Natural killer cell treated with Interleukin-12 subunit alpha and Interleukin-12 subunit beta and Interleukin-15 and Interleukin-18, amount 100 ng/mL, for 72 hours (primary cell): ENCODE measurements around the gene AP1B1. TPM values are rescaled to one million over a fixed set of nuclear protein-coding genes. Genes with fewer than 3 reads are reported as not detected.
"Not testable (repeated sequence)": the region's sequence is repeated elsewhere in the genome, so short reads cannot be mapped to it uniquely, and the experiment has no call there.

Experiments used
- ATAC-seq, 2 donors: fragments of 150-1000 bp; cut with Tn5 transposase in 1 of 2; sonication (Bioruptor Pico), chemical (Tn5 transposase) in 1 of 2; 2 replicates each; pipeline ENCODE4 v1.10.0; 2021
- DNase-seq: peaks from one replicate; pipeline ENCODE4 v3.0.0; 2022; ENCODE audit warnings: low spot score
- H3K27ac Mint-ChIP-seq, 2 donors: 1 replicate in 1 of 2; 2 replicates in 1 of 2; pipeline ENCODE4 v1.8.0; 2022; ENCODE audit warnings: mixed read lengths in 2 of 2, mild to moderate bottlenecking in 1 of 2, moderate library complexity in 1 of 2
- H3K27me3 Mint-ChIP-seq, 2 donors: 1 replicate in 1 of 2; 2 replicates in 1 of 2; pipeline ENCODE4 v1.8.0; 2022; ENCODE audit warnings: mixed read lengths in 2 of 2
- H3K36me3 Mint-ChIP-seq: one replicate; pipeline ENCODE4 v1.8.0; 2022; ENCODE audit warnings: mixed read lengths
- H3K4me1 Mint-ChIP-seq, 2 donors: 1 replicate in 1 of 2; 2 replicates in 1 of 2; pipeline ENCODE4 v1.8.0; 2022; ENCODE audit warnings: low read depth in 2 of 2, mixed read lengths in 2 of 2, mild to moderate bottlenecking in 1 of 2
- H3K4me3 Mint-ChIP-seq: one replicate; pipeline ENCODE4 v1.8.0; 2022; ENCODE audit warnings: mixed read lengths
- H3K9me3 Mint-ChIP-seq: 2 replicates; pipeline ENCODE4 v1.8.0; 2022; ENCODE audit warnings: mixed read lengths
- total RNA-seq, 2 donors: library from RNA; stranded (reverse); gene quantifications; one replicate each; pipeline ENCODE4 v1.2.3, GENCODE V29; 2022

AP1B1 gene
- total RNA-seq, 2 donors from 2014 or later = 95.7 to 106 TPM

DNA sequence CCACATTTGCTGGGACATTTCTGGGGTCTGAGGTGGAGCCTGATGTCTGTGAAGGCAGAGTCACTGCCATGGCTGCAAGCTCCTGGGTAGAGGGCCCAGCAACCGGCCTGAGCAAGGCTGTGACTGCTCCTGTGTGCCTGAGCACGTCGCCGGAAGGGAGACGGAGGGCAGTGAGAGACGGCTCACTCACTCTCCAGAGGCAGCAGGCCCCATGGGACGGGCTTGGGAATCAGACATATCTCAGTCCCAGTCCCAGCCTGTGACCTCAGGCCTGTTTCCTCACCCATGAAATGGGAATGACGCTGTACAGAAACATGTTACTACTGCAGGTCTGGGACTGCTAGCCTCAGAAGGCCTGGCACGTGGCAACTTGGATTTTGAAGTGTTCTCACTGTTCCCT is 36.5 kb downstream of the AP1B1 start:
- no peaks in the 10 kb centered on the region for H3K9me3 Mint-ChIP-seq
- H3K36me3 Mint-ChIP-seq = peaks cover 10% of the 10 kb centered on the region
- no peak overlapping the region for H3K27ac Mint-ChIP-seq

DNA sequence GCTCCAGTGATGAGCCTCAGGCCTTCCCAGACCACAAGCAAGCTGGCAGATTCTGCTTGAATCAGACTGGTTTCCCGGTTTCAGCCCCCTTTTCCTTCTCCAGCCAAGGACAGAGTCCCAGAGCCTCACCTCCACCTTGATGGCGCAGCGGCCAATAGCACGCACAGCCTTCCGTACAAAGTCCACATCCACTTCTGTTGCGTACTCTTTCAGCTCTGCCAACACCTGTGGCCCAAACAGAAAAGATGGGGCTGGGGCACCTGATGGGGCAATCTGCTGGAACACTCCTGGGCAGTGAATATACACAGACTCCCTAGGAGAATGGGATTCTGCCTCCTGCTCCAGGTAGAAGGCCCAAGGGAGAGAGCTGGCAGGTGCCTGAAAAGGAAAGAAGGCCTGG is 37.3 kb downstream of the AP1B1 start:
- no peak overlapping the region for H3K27ac Mint-ChIP-seq
- H3K4me3 Mint-ChIP-seq = no peak overlapping the region
- peaks cover 10% of the 10 kb centered on the region for H3K36me3 Mint-ChIP-seq
- DNase-seq = no peak
- no peak for ATAC-seq
- peaks cover 0 to 2% of the 10 kb centered on the region in 2 donors for H3K4me1 Mint-ChIP-seq
- H3K9me3 Mint-ChIP-seq = no peaks in the 10 kb centered on the region
- H3K27me3 Mint-ChIP-seq = no peaks in the 10 kb centered on the region

More for the DNA sequence above, 36.5 kb downstream of the AP1B1 start:
- Mint-ChIP-seq H3K4me1 (peaks cover 0 to 2% of the 10 kb centered on the region in 2 donors), H3K27me3 (no peaks in the 10 kb centered on the region), H3K4me3 (no peak overlapping the region)
- no peak for ATAC-seq
- DNase-seq = no peak

DNA sequence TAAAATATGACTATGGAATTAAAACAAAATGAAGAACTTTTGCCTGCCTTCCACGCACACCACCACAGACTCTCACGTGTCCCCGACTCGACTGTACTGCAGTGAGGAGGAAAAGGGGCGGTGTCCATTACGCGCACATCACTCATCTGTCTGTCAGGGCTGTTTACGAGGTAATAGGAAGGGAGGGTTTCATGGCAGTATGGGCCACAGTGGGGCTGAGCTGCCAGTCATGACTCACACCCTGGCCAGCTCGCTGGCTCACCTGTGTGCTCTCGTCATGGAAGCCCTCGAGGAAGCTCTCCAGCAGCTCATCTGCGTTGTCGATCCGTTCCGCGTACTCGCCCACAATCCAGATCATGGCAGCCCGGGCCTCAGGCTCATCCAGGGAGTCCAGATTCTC is 39.4 kb downstream of the AP1B1 start:
- Mint-ChIP-seq H3K27me3 (no peaks in the 10 kb centered on the region), H3K4me1 (peaks cover 0 to 2% of the 10 kb centered on the region in 2 donors), H3K27ac (no peak overlapping the region), H3K9me3 (no peaks in the 10 kb centered on the region), H3K36me3 (peaks cover 10% of the 10 kb centered on the region), H3K4me3 (no peak overlapping the region)
- DNase-seq (no peak), ATAC-seq (peak in 1 of 2 donors; percentile 36)

GRCh38 chr22:29348041-29348440 is 40.3 kb downstream of the AP1B1 start:
- Mint-ChIP-seq H3K27me3 (no peaks in the 10 kb centered on the region), H3K4me3 (no peak overlapping the region), H3K4me1 (peaks cover 0 to 3% of the 10 kb centered on the region in 2 donors), H3K36me3 (peaks cover 10% of the 10 kb centered on the region), H3K9me3 (no peaks in the 10 kb centered on the region), H3K27ac (no peak overlapping the region)
- DNase-seq = no peak
- ATAC-seq = no peak

- no peaks in the 10 kb centered on the region for H3K27me3 Mint-ChIP-seq
- H3K36me3 Mint-ChIP-seq = peaks cover 10% of the 10 kb centered on the region
- H3K9me3 Mint-ChIP-seq = no peaks in the 10 kb centered on the region
- no peak overlapping the region for H3K4me3 Mint-ChIP-seq
- H3K4me1 Mint-ChIP-seq = peaks cover 0 to 5% of the 10 kb centered on the region in 2 donors
- ATAC-seq (no peak), DNase-seq (no peak)
- no peak overlapping the region for H3K27ac Mint-ChIP-seq
Observed at GRCh38 chr22:29346659-29347058, 41.7 kb downstream of the AP1B1 start.

DNA sequence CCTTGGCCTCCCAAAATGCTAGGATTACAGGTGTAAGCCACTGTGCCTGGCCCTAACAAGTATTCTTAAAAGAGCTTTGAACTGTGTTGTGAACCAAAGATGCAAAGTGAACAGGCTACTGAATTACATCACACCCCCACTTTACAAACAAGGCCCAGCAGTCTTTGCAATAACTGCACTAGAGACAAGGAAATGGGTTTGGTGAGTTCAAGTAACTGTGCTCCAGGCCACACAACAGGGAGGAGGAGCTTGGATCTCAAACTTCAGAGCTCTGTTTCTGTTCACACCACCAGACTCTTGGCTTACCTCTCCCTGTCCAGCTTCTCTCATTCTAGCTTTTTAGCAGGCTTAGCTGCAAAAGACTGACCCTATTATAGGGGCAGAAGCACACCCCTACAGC is 42.4 kb downstream of the AP1B1 start:
- Mint-ChIP-seq H3K9me3 (no peaks in the 10 kb centered on the region), H3K36me3 (peaks cover 10% of the 10 kb centered on the region), H3K27me3 (no peaks in the 10 kb centered on the region), H3K4me3 (no peak overlapping the region), H3K27ac (no peak overlapping the region), H3K4me1 (peaks cover 0 to 5% of the 10 kb centered on the region in 2 donors)
- no peak for ATAC-seq
- DNase-seq = no peak

GRCh38 chr22:29344889-29345288 is 43.5 kb downstream of the AP1B1 start:
- H3K9me3 Mint-ChIP-seq, H3K4me1 Mint-ChIP-seq, H3K27ac Mint-ChIP-seq, H3K36me3 Mint-ChIP-seq, ATAC-seq, H3K27me3 Mint-ChIP-seq, H3K4me3 Mint-ChIP-seq, DNase-seq: not testable (repeated sequence)

GRCh38 chr22:29344137-29344536 is 44.2 kb downstream of the AP1B1 start:
- Mint-ChIP-seq H3K36me3 (peaks cover 10% of the 10 kb centered on the region), H3K4me1 (peaks cover 0 to 7% of the 10 kb centered on the region in 2 donors)
- no peak for ATAC-seq

DNA sequence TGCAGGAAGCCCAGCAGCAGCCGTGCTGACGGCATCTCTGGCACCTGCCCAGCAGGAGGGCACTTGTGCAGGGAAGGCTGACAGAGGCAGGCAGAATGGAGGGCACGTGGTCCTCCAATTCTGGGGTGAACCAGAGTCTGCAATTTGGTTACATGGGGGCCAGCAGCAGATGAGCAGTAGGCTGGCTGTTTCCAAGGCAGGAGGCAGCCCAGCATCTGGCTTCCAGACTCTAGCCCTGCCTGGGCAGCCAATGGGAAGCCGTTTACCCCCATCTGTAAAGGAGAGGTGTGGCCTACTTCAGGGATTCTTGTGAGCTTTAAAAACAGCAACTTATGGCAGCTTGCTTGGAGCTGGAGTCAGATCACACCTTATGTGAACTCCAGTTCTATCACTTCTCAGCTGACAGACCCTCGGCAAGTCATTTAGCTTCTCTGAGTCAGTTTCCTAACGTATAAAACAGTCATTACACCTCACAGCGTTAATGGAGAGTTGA is 45.0 kb downstream of the AP1B1 start:
- DNase-seq = no peak
- no peaks in the 10 kb centered on the region for H3K9me3 Mint-ChIP-seq
- H3K36me3 Mint-ChIP-seq = peaks cover 11% of the 10 kb centered on the region
- no peak overlapping the region for H3K27ac Mint-ChIP-seq
- no peak overlapping the region for H3K4me3 Mint-ChIP-seq
- peak in 1 of 2 donors; percentile 77 for ATAC-seq
- H3K27me3 Mint-ChIP-seq = no peaks in the 10 kb centered on the region
- peaks cover 0 to 10% of the 10 kb centered on the region in 2 donors for H3K4me1 Mint-ChIP-seq

More at GRCh38 chr22:29344137-29344536, 44.2 kb downstream of the AP1B1 start:
- Mint-ChIP-seq H3K9me3 (no peaks in the 10 kb centered on the region), H3K27ac (no peak overlapping the region), H3K27me3 (no peaks in the 10 kb centered on the region), H3K4me3 (no peak overlapping the region)
- no peak for DNase-seq

GRCh38 chr22:29342577-29343312 is 45.6 kb downstream of the AP1B1 start:
- Mint-ChIP-seq H3K27me3 (no peaks in the 10 kb centered on the region), H3K9me3 (no peaks in the 10 kb centered on the region), H3K27ac (no peak overlapping the region), H3K36me3 (peaks cover 16% of the 10 kb centered on the region), H3K4me3 (no peak overlapping the region), H3K4me1 (peaks cover 0 to 10% of the 10 kb centered on the region in 2 donors)
- DNase-seq = no peak
- ATAC-seq = no peak

- Mint-ChIP-seq H3K27ac (no peak overlapping the region), H3K27me3 (no peaks in the 10 kb centered on the region)
Observed at GRCh38 chr22:29342177-29342576, 46.2 kb downstream of the AP1B1 start.

DNA sequence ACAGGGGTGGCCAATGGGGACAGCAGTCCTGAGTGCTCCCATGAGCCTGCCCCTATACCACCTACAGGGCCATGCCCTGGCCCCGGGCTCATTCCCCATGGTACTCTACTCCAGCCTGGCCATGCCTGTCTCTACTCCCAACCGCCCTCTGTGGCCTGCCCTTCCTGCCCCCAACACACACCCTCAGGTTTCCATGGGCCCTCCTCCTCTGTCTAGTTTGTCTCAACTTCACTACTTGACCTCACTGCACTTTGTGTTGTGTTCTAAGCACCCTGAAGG is 46.6 kb downstream of the AP1B1 start:
- no peaks in the 10 kb centered on the region for H3K27me3 Mint-ChIP-seq
- H3K4me1 Mint-ChIP-seq = peaks cover 0 to 8% of the 10 kb centered on the region in 2 donors
- DNase-seq (no peak), ATAC-seq (no peak)
- no peaks in the 10 kb centered on the region for H3K9me3 Mint-ChIP-seq
- no peak overlapping the region for H3K27ac Mint-ChIP-seq
- H3K4me3 Mint-ChIP-seq = no peak overlapping the region
- peaks cover 7% of the 10 kb centered on the region for H3K36me3 Mint-ChIP-seq

More at GRCh38 chr22:29342177-29342576, 46.2 kb downstream of the AP1B1 start:
- H3K9me3 Mint-ChIP-seq = no peaks in the 10 kb centered on the region
- no peak overlapping the region for H3K4me3 Mint-ChIP-seq
- H3K36me3 Mint-ChIP-seq = peaks cover 10% of the 10 kb centered on the region
- DNase-seq = no peak
- peaks cover 0 to 10% of the 10 kb centered on the region in 2 donors for H3K4me1 Mint-ChIP-seq
- no peak for ATAC-seq

DNA sequence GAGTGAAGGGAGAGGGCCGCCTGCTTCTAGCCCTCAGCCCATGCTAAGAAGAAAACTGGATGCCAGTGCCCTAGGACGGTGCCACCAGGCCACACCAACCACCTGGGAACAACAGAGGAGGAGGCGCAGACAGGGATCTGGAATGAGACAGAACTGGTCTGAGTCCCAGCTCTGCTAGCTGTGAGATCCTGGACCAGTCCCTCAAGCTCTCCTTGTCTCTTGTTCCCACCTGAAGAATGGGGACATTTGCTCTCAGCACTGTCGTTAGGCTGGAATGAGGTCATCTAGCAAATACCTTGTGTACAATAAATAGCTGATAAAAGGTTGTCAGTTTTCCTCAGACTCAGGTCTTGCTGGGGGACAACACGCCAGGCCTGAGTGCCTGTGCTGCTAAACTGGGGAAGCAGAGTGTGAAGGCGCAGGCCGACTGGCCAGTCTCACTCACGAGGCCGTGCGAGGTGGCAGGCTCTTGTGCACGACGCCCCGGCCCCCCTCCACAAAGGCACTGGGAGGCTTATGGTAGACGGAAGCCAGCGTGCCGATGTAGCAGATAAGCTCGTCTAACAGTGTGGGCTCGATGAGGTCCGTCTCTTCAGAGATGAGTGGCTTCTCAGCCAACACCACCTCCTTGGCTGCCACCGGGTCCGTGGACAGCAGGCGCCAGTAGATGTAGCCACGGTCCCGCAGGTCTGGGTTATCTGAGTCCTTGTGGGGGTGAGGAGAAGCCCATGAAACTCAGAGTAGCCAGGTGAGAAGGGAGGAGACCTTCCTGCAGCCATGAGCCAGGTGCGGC is 47.1 kb downstream of the AP1B1 start:
- DNase-seq (no peak), ATAC-seq (no peak)
- no peak overlapping the region for H3K27ac Mint-ChIP-seq
- H3K36me3 Mint-ChIP-seq = peaks cover 7% of the 10 kb centered on the region
- H3K27me3 Mint-ChIP-seq = no peaks in the 10 kb centered on the region
- H3K4me1 Mint-ChIP-seq = peaks cover 0 to 8% of the 10 kb centered on the region in 2 donors
- H3K9me3 Mint-ChIP-seq = no peaks in the 10 kb centered on the region
- no peak overlapping the region for H3K4me3 Mint-ChIP-seq

GRCh38 chr22:29340566-29340965 is 47.8 kb downstream of the AP1B1 start:
- no peak overlapping the region for H3K4me3 Mint-ChIP-seq
- H3K36me3 Mint-ChIP-seq = peaks cover 7% of the 10 kb centered on the region
- DNase-seq (no peak), ATAC-seq (no peak)
- no peak overlapping the region for H3K27ac Mint-ChIP-seq
- H3K9me3 Mint-ChIP-seq = no peaks in the 10 kb centered on the region
- H3K4me1 Mint-ChIP-seq = peaks cover 0 to 10% of the 10 kb centered on the region in 2 donors
- H3K27me3 Mint-ChIP-seq = no peaks in the 10 kb centered on the region
